GM21360 (cell line): ENCODE measurements around the gene LRTM2.

Experiments
- ATAC-seq: cut with Tn5 transposase; IDR thresholded peaks from one replicate; pipeline ENCODE4 v1.9.1; 2021; ENCODE audit warnings: mild to moderate bottlenecking, moderate library complexity; ENCODE audit not compliant: unreplicated experiment

The LRTM2 gene

GRCh38 chr12:1880153-1880845 lies 59.9 kb downstream of the LRTM2 start:
- ATAC-seq = no peak

DNA sequence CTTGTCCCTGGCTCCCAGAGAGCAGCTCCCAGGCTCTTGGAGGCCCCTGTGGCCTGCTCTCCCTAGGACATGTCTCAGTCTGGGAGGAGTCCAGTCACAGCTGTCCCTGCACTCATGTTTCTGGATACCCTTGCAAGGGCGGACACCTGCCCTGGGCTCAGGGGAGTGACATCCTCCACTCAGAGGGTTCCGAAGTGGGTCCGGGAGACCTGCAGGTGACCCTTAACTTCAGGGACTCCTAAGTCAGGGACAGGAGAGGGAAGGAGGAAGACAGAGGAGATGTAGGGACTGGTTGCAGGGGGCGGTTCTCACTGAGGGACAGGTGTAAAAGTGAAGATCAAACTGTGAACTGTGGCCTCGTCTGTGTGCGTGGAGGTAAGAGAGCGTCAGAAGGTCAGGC lies 60.5 kb downstream of the LRTM2 start:
- no peak for ATAC-seq

DNA sequence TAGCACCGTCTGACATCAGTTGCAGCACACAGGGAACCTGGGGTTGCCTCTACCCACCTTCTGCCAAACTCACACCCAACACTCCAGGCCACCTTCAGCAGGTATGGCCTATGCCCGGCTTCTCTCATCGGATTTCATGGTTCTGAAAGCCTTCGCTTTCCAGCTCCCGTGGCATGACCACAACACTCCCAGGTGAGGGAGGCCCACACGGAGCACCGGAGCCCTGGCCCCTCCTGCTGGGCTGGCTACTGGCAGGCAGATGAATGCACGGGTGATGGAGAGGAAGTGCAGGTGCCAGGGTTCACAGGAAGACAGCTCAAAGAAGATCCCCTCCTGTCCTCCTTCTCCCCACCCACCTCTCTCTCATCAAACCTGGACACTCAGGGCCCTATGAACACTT lies 60.9 kb downstream of the LRTM2 start:
- no peak for ATAC-seq

- no peak for ATAC-seq
Measured at GRCh38 chr12:1881936-1882335, 61.6 kb downstream of the LRTM2 start.

GRCh38 chr12:1882405-1882804 lies 62.0 kb downstream of the LRTM2 start:
- ATAC-seq = no peak

DNA sequence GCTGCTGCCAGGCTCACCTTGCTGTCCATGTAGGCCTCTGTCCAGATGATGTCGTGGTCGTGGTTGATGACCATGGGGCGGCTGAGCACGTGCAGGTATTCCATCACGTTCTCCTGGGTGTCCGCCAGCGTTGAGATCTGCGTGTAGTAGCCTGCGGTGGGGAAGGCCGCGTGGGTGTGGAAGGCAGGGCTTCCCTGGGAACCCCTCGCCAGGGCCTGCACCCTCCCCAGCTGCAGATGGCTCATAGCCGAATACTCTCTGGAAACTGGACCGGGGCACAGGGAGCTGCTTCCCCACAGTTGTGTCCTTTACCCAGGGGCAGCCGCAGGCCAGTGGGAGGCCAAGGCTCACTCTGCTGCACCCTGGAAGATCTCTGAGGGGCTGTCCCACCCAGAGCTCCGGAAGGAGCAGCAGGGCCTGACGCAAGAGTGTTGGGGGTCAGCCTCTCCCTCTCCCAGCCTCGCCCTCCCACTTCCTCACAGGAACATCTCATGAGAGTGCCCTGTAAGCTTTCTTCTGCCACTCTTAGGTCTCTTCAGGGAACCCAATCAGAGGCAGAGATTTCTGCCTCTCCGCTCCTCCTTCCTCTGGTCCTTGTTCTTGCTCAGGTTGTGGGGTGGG lies 62.6 kb downstream of the LRTM2 start:
- ATAC-seq = no peak

- no peak for ATAC-seq
Measured at GRCh38 chr12:1883513-1883912, 63.1 kb downstream of the LRTM2 start.

- ATAC-seq = no peak
Measured at GRCh38 chr12:1884651-1885050, 64.3 kb downstream of the LRTM2 start.

DNA sequence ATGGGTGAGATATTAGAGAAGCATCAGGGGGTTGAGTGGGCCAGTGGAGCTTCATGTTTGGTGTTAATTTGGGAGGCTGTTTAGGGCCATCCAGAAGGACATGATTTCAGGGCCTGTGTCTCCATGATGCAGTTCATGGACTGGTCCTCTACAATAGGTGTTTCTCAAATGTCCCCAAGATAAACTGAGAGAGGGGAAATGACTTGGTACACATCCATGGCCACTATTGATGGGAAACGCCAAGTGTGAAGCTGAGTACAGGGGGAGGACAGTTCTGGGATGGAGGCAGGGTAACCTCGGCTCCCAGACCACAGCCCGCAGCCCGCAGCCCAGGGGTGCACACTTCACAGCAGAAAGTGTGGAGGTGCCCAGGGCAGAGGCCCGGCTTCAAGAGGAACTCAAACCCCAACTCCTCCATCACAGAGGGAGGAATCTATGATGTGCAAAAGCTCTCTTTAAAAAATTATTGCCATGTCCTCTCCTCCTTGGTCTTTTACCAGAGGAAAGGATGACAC lies 64.8 kb downstream of the LRTM2 start:
- no peak for ATAC-seq

GRCh38 chr12:1885599-1886245 lies 65.4 kb downstream of the LRTM2 start:
- no peak for ATAC-seq
